ENCODE data around the gene TRAPPC12.
A peak's percentile ranks its signal among the peaks of the same experiment; 100 is the strongest.
"Not testable (repeated sequence)": the region's sequence is repeated elsewhere in the genome, so short reads cannot be mapped to it uniquely, and the experiment has no call there.

The TRAPPC12 gene

GRCh38 chr2:3500326-3500899, 120.9 kb downstream of the TRAPPC12 start:
- no peak overlapping the region for H3K4me3 ChIP-seq (ENCODE audit: low read length)
- no peak for TF ChIP-seq CTCF (conservative IDR thresholded peaks at IDR 0.05; ENCODE audit: low read length)
- no peak for DNase-seq (ENCODE audit: low read depth)

GRCh38 chr2:3503046-3503445, 123.6 kb downstream of the TRAPPC12 start:
- no peak for DNase-seq (ENCODE audit: low read depth)
- no peak for TF ChIP-seq CTCF (conservative IDR thresholded peaks at IDR 0.05; ENCODE audit: low read length)
- H3K4me3 ChIP-seq (ENCODE audit: low read length) = no peak overlapping the region

GRCh38 chr2:3503483-3503882, 124.0 kb downstream of the TRAPPC12 start:
- TF ChIP-seq CTCF (conservative IDR thresholded peaks at IDR 0.05; ENCODE audit: low read length) = no peak
- H3K4me3 ChIP-seq (ENCODE audit: low read length) = no peak overlapping the region
- DNase-seq (ENCODE audit: low read depth) = no peak

GRCh38 chr2:3504741-3505140, 125.2 kb downstream of the TRAPPC12 start:
- TF ChIP-seq CTCF (conservative IDR thresholded peaks at IDR 0.05; ENCODE audit: low read length) = no peak
- no peak for DNase-seq (ENCODE audit: low read depth)
- no peak overlapping the region for H3K4me3 ChIP-seq (ENCODE audit: low read length)

GRCh38 chr2:3505771-3506170, 126.3 kb downstream of the TRAPPC12 start:
- no peak overlapping the region for H3K4me3 ChIP-seq (ENCODE audit: low read length)
- TF ChIP-seq CTCF (conservative IDR thresholded peaks at IDR 0.05; ENCODE audit: low read length) = no peak
- DNase-seq (ENCODE audit: low read depth) = no peak

GRCh38 chr2:3512086-3512485, 132.6 kb downstream of the TRAPPC12 start:
- no peak for TF ChIP-seq CTCF (conservative IDR thresholded peaks at IDR 0.05; ENCODE audit: low read length)
- peak; percentile 21 for DNase-seq (ENCODE audit: low read depth)
- no peak overlapping the region for H3K4me3 ChIP-seq (ENCODE audit: low read length)

GRCh38 chr2:3513026-3513810, 133.7 kb downstream of the TRAPPC12 start:
- H3K4me3 ChIP-seq (ENCODE audit: low read length) = no peak overlapping the region
- TF ChIP-seq CTCF (conservative IDR thresholded peaks at IDR 0.05; ENCODE audit: low read length) = no peak
- DNase-seq (ENCODE audit: low read depth) = no peak

GRCh38 chr2:3515438-3515837, 135.9 kb downstream of the TRAPPC12 start:
- not testable (repeated sequence) for H3K4me3 ChIP-seq (ENCODE audit: low read length); DNase-seq (ENCODE audit: low read depth)

All from AG10803 (cell line).